ENCODE measurements around the gene TMEM212.

DNA sequence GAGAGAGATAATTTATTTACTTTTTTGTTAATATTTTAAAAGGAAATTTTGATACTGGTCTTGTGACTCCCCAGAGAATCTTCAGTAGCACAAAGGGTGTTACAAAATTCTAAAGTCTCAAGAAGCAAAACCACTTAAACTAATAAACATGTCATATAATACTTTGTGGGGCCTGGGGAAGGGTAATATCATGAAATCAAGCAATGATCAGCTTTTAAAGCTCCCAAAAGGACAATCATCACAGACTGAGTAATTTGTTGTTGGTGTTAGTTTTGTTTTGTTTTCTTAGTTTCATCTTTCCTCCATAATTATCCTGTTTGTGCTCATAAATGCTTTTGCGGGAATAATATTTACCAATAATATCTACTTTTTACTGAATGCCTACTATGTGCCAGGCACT is 55.0 kb downstream of the TMEM212 start:
- TF ChIP-seq FOXM1 (IDR thresholded peaks at IDR 0.05; ENCODE audit: borderline replicate concordance), result no peak
- TF ChIP-seq, protein P1, sequence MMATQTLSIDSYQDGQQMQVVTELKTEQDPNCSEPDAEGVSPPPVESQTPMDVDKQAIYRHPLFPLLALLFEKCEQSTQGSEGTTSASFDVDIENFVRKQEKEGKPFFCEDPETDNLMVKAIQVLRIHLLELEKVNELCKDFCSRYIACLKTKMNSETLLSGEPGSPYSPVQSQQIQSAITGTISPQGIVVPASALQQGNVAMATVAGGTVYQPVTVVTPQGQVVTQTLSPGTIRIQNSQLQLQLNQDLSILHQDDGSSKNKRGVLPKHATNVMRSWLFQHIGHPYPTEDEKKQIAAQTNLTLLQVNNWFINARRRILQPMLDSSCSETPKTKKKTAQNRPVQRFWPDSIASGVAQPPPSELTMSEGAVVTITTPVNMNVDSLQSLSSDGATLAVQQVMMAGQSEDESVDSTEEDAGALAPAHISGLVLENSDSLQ (IDR thresholded peaks at IDR 0.05), result no peak
- no peak for TF ChIP-seq NFRKB (IDR thresholded peaks at IDR 0.05)
- no peak for TF ChIP-seq ELF4 (IDR thresholded peaks at IDR 0.05)
- no peak for TF ChIP-seq TARDBP (IDR thresholded peaks at IDR 0.05)
- no peak for TF ChIP-seq ARNT (IDR thresholded peaks at IDR 0.05)
